ENCODE data around the gene CCBE1.
"Not testable (repeated sequence)": the region's sequence is repeated elsewhere in the genome, so short reads cannot be mapped to it uniquely, and the experiment has no call there.

CCBE1 gene

DNA sequence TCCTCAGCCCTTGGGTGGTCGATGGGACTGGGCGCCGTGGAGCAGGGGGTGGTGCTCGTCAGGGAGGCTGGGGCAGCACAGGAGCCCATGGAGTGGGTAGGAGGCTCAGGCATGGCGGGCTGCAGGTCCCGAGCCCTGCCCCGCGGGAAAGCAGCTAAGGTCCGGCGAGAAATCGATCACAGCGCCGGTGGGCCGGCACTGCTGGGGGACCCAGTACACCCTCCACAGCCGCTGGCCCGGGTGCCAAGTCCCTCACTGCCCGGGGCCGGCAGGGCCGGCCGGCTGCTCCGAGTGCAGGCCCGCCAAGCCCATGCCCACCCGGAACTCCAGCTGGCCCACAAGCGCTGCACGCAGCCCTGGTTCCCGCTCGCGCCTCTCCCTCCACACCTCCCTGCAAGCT lies 16.9 kb upstream of the CCBE1 start:
- not testable (repeated sequence) for DNase-seq

DNA sequence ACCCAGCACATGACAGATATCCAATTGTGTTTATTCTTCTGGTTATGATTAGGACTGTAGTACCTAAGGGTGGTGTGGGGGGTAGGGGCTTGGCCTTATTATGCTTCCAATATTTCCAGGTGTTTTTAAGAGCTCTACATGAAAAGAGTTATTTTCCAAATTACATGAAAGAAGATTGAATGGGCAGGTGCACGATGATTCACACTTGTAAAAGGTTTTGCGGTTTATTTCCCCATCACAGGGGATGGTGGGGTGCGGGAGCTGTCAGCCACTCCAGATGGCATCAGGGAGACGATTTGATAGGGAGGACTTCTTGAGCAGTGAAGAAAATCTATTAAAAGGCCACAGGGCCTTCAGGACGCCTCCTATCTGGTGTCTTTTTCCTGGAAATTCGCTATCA lies 15.1 kb upstream of the CCBE1 start:
- no peak for DNase-seq

DNA sequence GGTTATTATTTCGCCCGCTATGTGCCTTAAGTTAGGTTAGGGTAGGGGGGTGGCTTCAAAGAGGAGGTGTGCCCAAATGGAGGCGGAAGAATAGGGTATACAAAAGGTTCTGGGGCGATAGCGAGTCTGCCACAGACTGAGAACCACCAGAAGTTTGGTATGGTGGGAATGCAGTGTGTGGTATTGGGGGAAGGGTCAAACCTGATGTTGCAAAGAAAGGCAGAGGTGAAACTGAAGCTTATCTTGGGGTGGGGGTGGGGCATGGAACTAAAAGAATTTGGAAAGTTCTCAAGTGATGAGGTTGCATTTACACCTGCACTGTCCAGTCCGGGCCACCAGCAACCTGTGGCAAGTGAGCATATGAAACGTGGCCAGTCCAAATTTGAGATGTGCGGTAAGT lies 11.8 kb upstream of the CCBE1 start:
- DNase-seq: no peak

DNA sequence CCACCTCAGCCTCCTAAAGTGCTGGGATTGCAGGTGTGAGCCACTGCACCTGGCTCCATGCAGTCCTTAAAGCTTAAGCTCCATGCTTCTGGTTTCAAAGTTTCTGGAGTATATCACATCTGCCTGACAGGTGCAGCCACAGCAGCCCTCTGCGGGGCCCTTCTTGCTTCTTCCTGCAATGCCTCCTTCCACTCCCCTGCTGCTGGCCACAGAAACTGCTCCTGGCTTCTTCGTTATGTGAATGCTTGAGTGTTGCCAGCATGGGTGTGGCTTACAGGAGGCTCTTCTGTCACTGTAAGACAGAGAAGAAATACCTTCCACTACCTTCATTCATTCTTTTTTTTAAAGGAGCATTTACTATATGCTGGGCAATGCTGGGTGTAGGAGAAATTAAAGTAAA lies 10.1 kb upstream of the CCBE1 start:
- no peak for DNase-seq

DNA sequence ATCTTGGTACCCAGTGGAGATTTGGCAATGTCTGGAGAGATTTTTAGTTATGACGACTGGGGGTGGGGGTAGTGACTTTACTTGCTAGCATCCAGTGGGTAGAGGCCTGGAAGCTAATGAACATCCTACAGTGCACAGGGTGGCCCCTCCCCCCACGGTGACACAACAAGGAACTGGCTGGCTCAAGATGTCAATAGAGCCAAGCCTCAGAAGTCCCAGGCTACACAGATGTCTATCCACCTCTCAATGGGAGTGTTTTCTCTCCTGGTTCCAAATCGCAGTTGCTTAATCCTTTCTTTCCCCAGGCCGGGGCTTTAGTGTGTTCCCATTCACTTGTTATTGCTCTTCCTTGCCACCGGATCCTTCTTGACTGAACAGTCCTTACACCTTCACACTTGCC lies 9.3 kb upstream of the CCBE1 start:
- no peak for DNase-seq

DNA sequence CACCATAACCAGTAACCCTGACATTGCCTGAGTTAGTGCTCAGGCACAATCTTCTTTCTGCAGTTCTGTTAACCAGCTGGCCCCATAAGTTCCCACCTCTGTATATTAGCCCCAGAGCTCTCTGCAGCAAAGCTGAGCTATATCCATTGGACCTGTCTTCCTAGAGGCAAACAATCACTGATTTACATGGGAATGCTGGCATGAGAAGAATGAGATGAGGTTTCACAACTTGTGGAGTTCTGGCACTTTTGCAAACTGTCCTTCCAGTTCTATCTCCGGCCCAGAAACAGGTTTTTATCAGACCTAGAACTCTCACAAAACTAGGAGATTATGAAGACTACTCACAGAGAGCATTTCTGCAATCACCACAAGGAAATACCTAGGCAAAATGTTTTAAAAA lies 7.9 kb upstream of the CCBE1 start:
- DNase-seq: no peak

DNA sequence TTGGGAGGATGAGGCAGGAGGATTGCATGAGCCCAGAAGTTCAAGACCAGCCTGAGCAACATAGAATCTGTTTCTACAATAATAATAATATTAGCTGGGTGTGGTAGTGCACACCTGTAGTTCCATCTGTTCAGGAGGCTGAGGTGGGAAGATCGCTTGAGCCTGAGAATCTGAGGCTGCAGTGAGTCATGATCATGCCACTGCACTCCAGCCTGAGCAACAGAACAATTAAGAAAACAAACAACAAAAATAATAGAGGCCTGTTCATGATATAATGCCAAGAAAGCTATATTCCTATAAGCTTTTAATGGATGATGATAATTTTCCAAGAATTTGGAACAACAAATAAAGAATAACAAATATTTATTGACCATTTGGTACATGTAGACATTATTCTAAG lies 6.9 kb upstream of the CCBE1 start:
- DNase-seq: no peak

DNA sequence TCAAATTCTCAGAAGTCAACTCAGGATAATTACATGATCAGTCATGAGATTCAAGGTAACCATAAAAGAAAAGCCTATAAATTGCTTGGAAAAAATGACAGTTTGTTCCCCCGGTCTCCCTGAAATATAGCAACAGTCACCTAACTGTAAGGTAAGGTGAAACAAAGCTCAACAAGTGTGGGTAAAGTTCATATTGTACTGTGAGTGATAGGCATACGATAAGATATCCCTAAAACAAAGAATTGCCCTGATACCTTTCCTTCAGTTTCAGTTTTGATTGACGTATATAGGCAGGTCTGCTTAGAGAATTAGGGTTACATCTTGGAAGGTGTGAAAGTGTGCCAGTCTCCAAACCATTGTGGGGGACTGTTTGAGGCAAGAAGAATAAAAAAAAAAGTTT lies 4.0 kb upstream of the CCBE1 start:
- no peak for DNase-seq

- DNase-seq: no peak
Measured at GRCh38 chr18:59700535-59700967, 3.3 kb upstream of the CCBE1 start.

DNA sequence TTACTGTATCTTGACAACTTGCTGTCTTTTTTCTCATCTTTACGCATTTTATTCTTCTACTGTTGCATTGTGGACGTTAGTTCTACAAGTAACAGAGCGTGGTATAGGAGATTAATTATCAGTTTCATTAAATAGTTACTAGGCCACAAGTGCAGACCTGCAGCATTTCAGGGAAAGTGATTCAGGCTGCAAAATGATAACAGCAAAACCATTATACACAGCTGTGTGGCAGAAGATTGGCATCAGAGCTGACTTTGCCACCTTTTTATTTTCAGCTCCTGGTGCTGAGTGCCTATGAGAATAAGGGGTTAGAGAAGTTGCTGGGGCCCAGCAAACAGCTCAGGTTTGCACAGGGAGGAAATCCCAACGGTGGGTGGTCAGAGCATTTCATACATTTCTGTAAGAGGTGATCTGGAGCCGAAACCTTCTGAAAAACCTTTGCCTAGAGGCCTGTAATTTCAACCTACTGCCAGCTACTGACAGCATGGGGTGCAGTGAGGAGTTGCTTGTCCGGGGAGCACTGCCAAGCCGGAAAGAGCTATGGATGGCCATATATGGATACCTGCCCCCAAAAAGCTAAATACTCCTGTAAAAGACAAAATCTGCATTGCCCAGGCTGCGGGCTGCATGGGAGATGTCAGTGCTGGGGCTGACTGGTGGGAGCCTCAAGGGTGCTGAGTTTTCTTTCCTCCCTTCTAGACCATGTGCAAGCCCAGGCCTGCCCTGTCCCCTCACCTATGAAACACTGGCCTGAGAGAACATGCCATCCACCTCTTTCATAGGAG lies 2.7 kb upstream of the CCBE1 start:
- DNase-seq: no peak

DNA sequence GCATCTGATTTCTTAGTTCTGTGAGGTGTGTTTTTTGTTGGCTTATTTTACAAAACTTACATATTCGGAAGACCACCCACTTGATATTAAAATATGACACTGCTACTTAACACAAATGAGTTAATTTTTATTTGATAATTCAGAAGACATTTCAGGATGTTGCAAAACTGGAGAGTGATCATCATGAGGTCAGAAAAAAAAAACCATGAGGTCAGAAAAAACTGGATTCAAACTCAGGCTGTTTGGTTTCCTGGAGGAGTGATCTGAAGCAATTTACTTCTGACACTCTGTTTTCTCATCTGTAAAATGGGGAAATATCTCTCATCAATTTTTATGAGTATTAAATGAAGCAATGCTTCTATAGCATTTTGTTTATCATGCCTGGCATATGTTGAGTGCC lies 1.8 kb upstream of the CCBE1 start:
- no peak for DNase-seq

DNA sequence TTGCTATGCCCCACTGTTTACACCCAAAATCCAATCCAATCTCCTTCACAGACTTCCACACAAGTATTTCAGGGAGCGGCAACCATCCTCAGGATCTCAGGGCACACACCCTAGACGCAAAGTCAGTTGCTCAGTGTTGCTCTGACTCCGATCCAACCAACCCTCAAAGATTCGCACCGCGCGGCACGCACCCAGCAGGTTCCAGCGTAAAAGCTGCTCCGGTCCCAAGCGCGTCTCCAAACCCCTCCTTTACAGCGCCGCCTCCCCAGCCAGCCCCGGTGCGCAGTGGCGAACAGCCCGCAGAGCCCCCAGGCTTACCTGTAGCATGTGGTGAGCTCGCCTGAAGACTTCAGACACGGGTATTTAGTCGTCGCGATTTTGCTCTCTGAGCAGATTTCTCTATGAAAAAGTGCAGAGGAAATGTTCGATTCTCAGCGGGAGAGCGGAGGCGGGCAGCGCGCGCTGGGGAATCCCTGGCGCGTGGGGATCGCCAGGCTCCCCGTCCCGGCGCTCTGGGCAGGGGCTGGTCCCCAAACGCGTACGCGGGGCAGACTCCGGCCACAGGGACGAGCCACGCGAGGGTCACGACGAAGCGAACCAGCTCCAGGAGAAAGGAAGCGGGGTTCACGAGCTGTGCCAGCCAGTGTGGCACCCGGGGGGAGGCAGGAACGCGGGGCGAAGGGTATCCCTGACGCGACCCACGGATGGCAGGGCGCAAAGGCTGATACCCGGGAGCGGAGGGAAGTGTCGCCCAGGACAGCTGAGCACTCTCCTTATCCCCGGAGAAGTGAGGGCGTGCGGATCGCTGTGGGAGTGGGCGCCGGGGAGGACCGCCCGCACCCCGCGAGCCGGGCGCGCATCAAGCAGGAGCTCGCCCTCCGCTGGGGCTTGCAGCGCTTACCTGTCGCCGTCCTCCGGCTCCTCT lies 650 bp downstream of the CCBE1 start:
- DNase-seq: peak in 1 of 2 donors; percentile 6

DNA sequence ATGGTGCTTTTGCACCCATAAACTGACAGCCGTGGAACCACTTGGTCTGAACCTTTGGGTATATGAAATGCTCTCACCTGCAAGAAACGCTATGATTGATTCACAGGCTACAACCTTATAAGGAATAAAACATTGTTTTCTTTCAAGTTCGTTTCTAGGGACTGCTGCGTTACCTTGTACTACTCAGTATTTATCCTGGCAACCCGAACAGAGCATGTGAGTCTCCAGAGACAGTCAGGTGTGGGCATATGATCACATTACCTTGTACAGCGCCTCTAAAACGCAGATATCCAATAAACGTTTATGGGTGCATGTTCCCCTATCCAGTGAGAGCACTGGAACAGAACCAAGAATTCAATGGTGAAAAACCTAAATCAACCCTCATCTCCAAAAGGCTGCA lies 1.7 kb downstream of the CCBE1 start:
- DNase-seq: no peak

GRCh38 chr18:59694824-59695223 lies 2.4 kb downstream of the CCBE1 start:
- DNase-seq: no peak

GRCh38 chr18:59691996-59692395 lies 5.2 kb downstream of the CCBE1 start:
- no peak for DNase-seq

- DNase-seq: no peak
Measured at GRCh38 chr18:59690996-59691395, 6.2 kb downstream of the CCBE1 start.

DNA sequence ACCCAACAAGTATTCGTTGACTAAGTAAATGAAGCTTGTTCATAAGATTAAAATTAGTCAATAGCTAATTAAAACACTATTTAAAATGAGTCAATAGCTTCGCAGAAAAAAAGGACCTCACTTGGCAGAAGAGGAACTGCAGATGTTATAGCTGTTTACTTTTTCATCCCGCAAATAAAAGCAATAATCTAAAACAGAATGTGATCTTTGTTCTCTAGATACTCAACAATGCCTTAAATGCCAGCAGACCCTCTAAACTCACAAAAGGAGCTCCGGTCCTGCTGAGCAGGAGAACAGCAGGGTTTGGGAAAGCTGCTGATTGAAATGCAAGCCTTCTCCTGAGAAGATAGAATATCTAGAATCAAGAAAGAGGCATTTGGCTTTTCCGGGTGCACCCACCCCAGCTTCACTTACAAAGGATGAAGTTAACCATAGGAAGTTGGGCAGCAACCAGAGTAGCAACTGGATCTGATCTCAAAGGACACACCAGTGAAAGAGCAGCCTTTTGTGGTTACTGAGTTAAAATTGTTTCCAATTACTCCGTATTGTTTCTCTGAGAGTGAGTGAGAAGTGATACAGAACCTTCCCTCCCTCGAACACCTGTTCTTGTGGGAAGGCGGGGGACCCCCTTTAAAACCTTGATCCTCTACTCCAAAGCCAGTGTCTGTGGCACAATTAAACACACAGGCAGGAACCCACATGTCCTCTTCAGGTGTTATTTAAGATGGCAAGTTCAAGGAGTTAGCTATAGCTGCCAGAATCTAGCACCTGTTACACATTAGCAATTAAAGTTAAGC lies 6.8 kb downstream of the CCBE1 start:
- no peak for DNase-seq

GRCh38 chr18:59689756-59690155 lies 7.5 kb downstream of the CCBE1 start:
- DNase-seq: no peak

DNA sequence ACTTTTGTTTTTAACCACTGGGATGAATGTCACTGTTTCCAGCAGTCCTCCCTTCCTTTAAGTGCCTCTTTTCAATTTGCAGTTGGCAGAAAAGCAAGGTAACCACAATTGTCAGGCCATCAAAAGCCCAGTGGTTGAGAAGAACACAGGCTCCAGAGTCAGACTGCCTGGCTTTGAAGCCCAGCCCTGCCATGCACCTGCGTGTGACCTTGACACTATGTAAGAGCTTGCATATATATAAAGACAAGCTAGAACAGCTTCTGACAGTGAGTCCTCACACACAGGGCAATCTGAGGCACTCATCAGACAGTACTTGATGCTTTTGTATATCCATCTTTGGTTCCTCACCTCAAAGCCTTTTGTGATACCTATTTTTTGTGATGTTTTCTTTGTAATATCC lies 11.0 kb downstream of the CCBE1 start:
- no peak for DNase-seq

GRCh38 chr18:59685501-59685900 lies 11.7 kb downstream of the CCBE1 start:
- DNase-seq: no peak

GRCh38 chr18:59684777-59685176 lies 12.4 kb downstream of the CCBE1 start:
- DNase-seq: no peak

DNA sequence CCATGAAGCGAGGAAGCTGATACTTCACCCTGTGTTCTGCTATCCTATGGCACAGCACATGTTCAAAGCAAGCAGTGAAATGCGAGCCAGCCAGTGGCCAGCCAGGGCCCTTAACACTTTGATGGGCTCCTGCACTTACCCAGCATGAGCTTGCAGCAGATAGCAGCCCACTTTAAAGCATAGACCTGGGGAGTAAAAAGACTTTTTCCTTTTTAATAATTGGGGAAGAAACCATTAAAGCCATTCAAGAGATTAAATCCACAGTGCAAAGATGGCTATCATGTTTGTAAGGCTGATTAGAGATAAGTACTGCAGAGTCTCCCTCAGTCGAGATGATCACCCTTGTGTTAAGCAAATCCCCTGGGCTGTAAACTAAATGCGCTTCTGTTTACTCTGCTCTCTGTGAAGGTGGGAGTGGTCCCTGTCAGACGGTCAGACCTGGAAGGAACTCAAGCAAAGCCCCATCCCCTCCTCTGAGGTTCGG lies 15.7 kb downstream of the CCBE1 start:
- DNase-seq: no peak

- DNase-seq: no peak
Measured at GRCh38 chr18:59681051-59681450, 16.2 kb downstream of the CCBE1 start.
